Bronchial epithelial cell (primary cell): ENCODE data around the gene FAM13A. TPM values are rescaled to one million over a fixed set of nuclear protein-coding genes. Genes with fewer than 3 reads are reported as not detected.

Experiments
- DNase-seq: peaks from one replicate; pipeline ENCODE4 v3.0.0-alpha.2; 2010; ENCODE audit warnings: low read depth
- FAIRE-seq: peaks from 2 replicates; lab custom pipeline; 2011; peaks lifted over from hg19 to GRCh38; lab: Jason Lieb, UNC
- H3K27me3 ChIP-seq: 2 replicates; pipeline ENCODE4 v1.5.1; 2011; ENCODE audit warnings: low read length; ENCODE audit not compliant: control insufficient read depth, insufficient read depth
- H3K36me3 ChIP-seq: 2 replicates; pipeline ENCODE4 v1.5.1; 2011; ENCODE audit warnings: low read length; ENCODE audit not compliant: control insufficient read depth, insufficient read depth
- H3K4me3 ChIP-seq: 2 replicates; pipeline ENCODE4 v1.5.1; 2011; ENCODE audit warnings: mild to moderate bottlenecking, low read depth, low read length, control low read depth
- total RNA-seq: library from RNA; depleted of rRNA; stranded (reverse); fragments of >200 nt; gene quantifications from 2 replicates; pipeline ENCODE4 v1.2.1, GENCODE V29; 2014
- TF ChIP-seq, protein P1 (sequence below): IDR thresholded peaks from 2 replicates; pipeline ENCODE4 v1.5.1; 2011; ENCODE audit warnings: mild to moderate bottlenecking, moderate library complexity, low read length, control low read depth, inconsistent platforms; ENCODE audit not compliant: insufficient read depth, severe bottlenecking

FAM13A gene
- total RNA-seq, 1 donor from 2014 or later, result 5.8 TPM

DNA sequence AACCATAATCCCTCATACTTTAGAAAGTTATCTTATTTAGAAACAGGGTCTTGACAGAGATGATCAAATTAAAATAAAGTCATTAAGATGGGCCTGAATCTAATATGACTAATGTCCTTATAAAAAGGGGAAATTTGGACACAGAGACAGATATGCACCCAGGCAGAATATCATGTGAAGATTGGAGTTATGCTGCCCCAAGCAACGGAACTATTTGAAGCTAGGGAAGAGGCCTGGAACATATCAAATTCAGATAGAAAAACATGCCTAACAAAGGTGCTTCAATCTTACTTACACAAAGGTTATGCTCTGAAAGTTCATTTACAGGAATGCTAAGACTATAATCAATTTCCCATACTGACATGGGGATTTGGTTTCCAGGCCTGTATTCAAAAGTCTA is 246.7 kb downstream of the FAM13A start:
- FAIRE-seq, result no peak
- no peak overlapping the region for H3K4me3 ChIP-seq
- no peaks in the 10 kb centered on the region for H3K36me3 ChIP-seq
- TF ChIP-seq, protein P1, sequence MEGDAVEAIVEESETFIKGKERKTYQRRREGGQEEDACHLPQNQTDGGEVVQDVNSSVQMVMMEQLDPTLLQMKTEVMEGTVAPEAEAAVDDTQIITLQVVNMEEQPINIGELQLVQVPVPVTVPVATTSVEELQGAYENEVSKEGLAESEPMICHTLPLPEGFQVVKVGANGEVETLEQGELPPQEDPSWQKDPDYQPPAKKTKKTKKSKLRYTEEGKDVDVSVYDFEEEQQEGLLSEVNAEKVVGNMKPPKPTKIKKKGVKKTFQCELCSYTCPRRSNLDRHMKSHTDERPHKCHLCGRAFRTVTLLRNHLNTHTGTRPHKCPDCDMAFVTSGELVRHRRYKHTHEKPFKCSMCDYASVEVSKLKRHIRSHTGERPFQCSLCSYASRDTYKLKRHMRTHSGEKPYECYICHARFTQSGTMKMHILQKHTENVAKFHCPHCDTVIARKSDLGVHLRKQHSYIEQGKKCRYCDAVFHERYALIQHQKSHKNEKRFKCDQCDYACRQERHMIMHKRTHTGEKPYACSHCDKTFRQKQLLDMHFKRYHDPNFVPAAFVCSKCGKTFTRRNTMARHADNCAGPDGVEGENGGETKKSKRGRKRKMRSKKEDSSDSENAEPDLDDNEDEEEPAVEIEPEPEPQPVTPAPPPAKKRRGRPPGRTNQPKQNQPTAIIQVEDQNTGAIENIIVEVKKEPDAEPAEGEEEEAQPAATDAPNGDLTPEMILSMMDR, result no peak
- no peaks in the 10 kb centered on the region for H3K27me3 ChIP-seq
- DNase-seq, result no peak

GRCh38 chr4:88809576-88810219 is 247.3 kb downstream of the FAM13A start:
- Histone ChIP-seq H3K4me3 (no peak overlapping the region), H3K36me3 (no peaks in the 10 kb centered on the region), H3K27me3 (no peaks in the 10 kb centered on the region)
- TF ChIP-seq, protein P1, result no peak
- no peak for DNase-seq
- no peak for FAIRE-seq

DNA sequence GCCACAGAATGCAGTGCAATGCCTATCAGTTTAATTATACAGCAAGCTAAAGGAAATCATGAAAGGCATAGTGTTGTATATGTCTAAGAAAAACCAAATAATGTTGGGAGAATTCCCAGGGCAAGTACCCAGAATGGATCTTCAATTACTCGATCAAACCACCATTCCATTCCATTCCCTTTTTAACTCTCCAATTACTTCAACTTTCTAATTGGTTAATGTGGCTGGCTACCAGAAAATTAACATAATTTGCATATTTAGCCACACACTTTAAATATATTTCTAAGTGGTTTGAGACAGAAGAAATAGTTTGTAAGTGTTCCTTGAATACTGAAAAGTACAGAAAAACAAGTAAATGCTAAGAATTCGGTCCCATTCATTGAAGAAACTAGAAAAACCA is 247.9 kb downstream of the FAM13A start:
- Histone ChIP-seq H3K36me3 (no peaks in the 10 kb centered on the region), H3K4me3 (no peak overlapping the region), H3K27me3 (no peaks in the 10 kb centered on the region)
- TF ChIP-seq, protein P1, result no peak
- FAIRE-seq, result no peak
- DNase-seq, result no peak

GRCh38 chr4:88807499-88807898 is 249.5 kb downstream of the FAM13A start:
- Histone ChIP-seq H3K27me3 (no peaks in the 10 kb centered on the region), H3K4me3 (no peak overlapping the region), H3K36me3 (no peaks in the 10 kb centered on the region)
- TF ChIP-seq, protein P1, result no peak
- no peak for FAIRE-seq
- peak; percentile 10 for DNase-seq

- DNase-seq (no peak), FAIRE-seq (no peak)
- TF ChIP-seq, protein P1, result no peak
- Histone ChIP-seq H3K27me3 (no peaks in the 10 kb centered on the region), H3K4me3 (no peak overlapping the region), H3K36me3 (no peaks in the 10 kb centered on the region)
Measured at GRCh38 chr4:88804234-88804633, 252.8 kb downstream of the FAM13A start.

DNA sequence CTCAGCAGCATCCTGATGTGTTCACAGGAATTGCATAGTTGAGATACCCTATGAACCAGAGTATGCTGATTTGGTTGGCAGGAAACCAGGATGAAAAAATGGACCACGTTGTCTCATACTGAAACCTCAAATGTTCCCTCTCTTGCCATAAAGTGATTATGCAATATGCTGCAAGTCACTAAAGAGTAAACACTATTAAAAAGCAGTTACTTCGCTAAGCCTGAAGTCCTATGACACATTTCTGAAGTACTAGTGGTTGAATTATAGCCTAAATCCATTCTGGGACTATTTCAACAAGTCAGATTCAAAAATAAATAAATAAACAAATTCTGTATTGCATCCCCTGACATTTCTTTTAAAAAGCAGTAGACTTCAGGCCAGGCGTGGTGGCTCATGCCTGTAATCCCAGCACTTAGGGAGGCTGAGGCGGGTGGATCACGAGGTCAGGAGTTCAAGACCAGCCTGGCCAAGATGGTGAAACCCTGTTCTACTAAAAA is 253.3 kb downstream of the FAM13A start:
- H3K4me3 ChIP-seq, result no peak overlapping the region
- TF ChIP-seq, protein P1, result no peak
- no peaks in the 10 kb centered on the region for H3K36me3 ChIP-seq
- DNase-seq (peak; percentile 90), FAIRE-seq (no peak)
- no peaks in the 10 kb centered on the region for H3K27me3 ChIP-seq
